ENCODE measurements around the gene TMEM52B. TPM values are rescaled to one million over a fixed set of nuclear protein-coding genes. Genes with fewer than 3 reads are reported as not detected.
"Not testable (repeated sequence)": the region's sequence is repeated elsewhere in the genome, so short reads cannot be mapped to it uniquely, and the experiment has no call there.

The TMEM52B gene
- total and polyA plus RNA-seq, 9 of the 15 experiments (the other 6 are each of a cell fraction or from before 2014, with no cell fraction given) = not detected

DNA sequence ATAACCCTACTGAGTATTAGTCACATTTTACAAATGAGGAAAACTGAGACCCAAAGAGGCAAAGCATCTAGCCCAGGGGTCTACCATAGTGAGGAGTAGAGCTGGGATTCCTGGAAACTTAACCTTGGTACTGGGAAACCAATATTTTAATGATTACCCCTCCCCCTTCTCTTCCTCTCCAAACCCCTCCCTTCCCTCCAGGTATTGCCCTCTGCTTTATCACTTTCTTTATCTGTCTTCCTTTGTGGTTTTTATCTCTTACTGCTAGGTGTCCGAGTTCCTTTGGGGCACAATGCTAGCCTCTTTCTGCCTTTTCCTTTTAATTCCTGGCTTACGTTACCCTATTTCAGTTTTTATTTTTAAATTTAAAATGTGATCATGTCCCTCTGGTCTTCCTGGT, 36.6 kb downstream of the TMEM52B start:
- TF ChIP-seq, protein P1, sequence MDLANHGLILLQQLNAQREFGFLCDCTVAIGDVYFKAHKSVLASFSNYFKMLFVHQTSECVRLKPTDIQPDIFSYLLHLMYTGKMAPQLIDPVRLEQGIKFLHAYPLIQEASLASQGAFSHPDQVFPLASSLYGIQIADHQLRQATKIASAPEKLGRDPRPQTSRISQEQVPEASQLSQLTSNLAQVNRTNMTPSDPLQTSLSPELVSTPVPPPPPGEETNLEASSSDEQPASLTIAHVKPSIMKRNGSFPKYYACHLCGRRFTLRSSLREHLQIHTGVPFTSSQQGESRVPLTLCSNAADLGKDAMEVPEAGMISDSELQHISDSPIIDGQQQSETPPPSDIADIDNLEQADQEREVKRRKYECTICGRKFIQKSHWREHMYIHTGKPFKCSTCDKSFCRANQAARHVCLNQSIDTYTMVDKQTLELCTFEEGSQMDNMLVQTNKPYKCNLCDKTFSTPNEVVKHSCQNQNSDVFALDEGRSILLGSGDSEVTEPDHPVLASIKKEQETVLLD (IDR thresholded peaks at IDR 0.05) = 0 out of 2 replicates have a peak, but pooled peaks have one; percentile 21
- no peak for TF ChIP-seq CHD4 (IDR thresholded peaks at IDR 0.05; ENCODE audit: insufficient read depth, insufficient replicate concordance, low read depth, low read length, poor library complexity, severe bottlenecking)
- peak; percentile 41; the same call in 1 of the 2 replicates for TF ChIP-seq SOX6 (IDR thresholded peaks at IDR 0.05)
- TF ChIP-seq DPF2 (IDR thresholded peaks at IDR 0.05) = peak; percentile 51; the same call in 1 of the 2 replicates
- peak; percentile 53; the same call in 1 of the 2 replicates for TF ChIP-seq ZEB2 (IDR thresholded peaks at IDR 0.05)
- in situ Hi-C loops (cut with MboI) (no loop called here), intact Hi-C loops (cut with micrococcal nuclease) (no loop called here)
- 11% methylated on average over 2 of the region's 2 CpGs for WGBS (ENCODE audit: insufficient coverage, low coverage, missing lambda C conversion rate)
- no peak overlapping the region; a peak in 1 of 4 replicates for H3K9ac ChIP-seq (ENCODE audit: insufficient read depth in 1 of 2, low read depth in 2 of 2, low read length in 2 of 2)
- no peaks in the 10 kb centered on the region for H3K27me3 ChIP-seq (ENCODE audit: control insufficient read depth in 2 of 2, insufficient read depth in 2 of 2, low read length in 2 of 2)
- H2AFZ ChIP-seq (ENCODE audit: low read depth, low read length) = no peak overlapping the region
- H4K20me1 ChIP-seq (replicated peaks; ENCODE audit: control insufficient read depth, insufficient read depth, low read length) = no peaks in the 10 kb centered on the region
- H3K4me1 ChIP-seq (replicated peaks in 1 of 2; ENCODE audit: control insufficient read depth in 2 of 2, insufficient read depth in 2 of 2, low read length in 2 of 2) = peaks cover 12 to 22% of the 10 kb centered on the region in 2 experiments
- H3K27ac ChIP-seq (ENCODE audit: extremely low read depth, low read depth, low read length) = 0 out of 3 replicates have a peak overlapping the region, but pooled peaks have one; percentile 29
- BruUV-seq (replicated peaks) = no TSS peak
- ATAC-seq (no peak), DNase-seq (ENCODE audit: extremely low read depth in 1 of 4, low spot score in 3 of 4) (peak in 2 of 4 experiments; percentile 16 to 28), FAIRE-seq (no peak)
- ChIA-PET CTCF (ENCODE audit: low intra/inter-chr PET ratio) (no interaction called here), POLR2A (no interaction called here)
- no peaks in the 10 kb centered on the region for H3K9me1 ChIP-seq (ENCODE audit: control insufficient read depth, insufficient read depth, low read length)
- no peak overlapping the region for H3K4me3 ChIP-seq
- H3K9me3 ChIP-seq (replicated peaks; ENCODE audit: control insufficient read depth, insufficient read depth, low read depth, low read length) = no peaks in the 10 kb centered on the region
- peak overlapping the region; percentile 86 for H3K4me2 ChIP-seq (ENCODE audit: insufficient read depth, low read length)
- peaks cover 18% of the 10 kb centered on the region for H3K79me2 ChIP-seq (ENCODE audit: control insufficient read depth, insufficient read depth, low read length)
- peaks cover 4% of the 10 kb centered on the region; the same call in 1 of the 3 replicates for H3K36me3 ChIP-seq (ENCODE audit: control insufficient read depth, insufficient read depth, low read length)

DNA sequence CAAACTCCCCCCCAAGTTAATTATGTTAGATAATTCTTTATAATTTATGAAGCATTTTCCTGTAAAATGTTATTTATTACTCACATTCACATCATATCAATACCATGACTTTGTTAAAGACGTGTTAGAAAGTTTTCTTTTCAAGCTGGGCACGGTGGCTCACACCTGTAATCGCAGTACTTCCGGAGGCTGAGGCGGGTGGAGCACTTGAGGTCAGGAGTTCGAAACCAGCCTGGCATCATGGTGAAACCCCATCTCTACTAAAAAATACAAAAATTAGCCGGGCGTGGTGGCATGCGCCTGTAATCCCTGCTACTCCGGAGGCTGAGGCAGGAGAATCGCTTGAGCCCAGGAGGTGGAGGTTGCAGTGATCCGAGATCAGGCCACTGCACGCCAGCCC, 37.1 kb downstream of the TMEM52B start:
- H3K4me3 ChIP-seq; FAIRE-seq; H3K36me3 ChIP-seq (ENCODE audit: control insufficient read depth, insufficient read depth, low read length); H3K9me1 ChIP-seq (ENCODE audit: control insufficient read depth, insufficient read depth, low read length); H3K9ac ChIP-seq (ENCODE audit: insufficient read depth in 1 of 2, low read depth in 2 of 2, low read length in 2 of 2); H3K27ac ChIP-seq (ENCODE audit: extremely low read depth, low read depth, low read length); H3K27me3 ChIP-seq (ENCODE audit: control insufficient read depth in 2 of 2, insufficient read depth in 2 of 2, low read length in 2 of 2); H3K9me3 ChIP-seq (replicated peaks; ENCODE audit: control insufficient read depth, insufficient read depth, low read depth, low read length); POLR2A ChIA-PET; ATAC-seq; BruUV-seq (replicated peaks); H3K4me2 ChIP-seq (ENCODE audit: insufficient read depth, low read length); CTCF ChIA-PET (ENCODE audit: low intra/inter-chr PET ratio); DNase-seq (ENCODE audit: extremely low read depth in 1 of 4, low spot score in 3 of 4); H4K20me1 ChIP-seq (replicated peaks; ENCODE audit: control insufficient read depth, insufficient read depth, low read length); intact Hi-C loops (cut with micrococcal nuclease); H2AFZ ChIP-seq (ENCODE audit: low read depth, low read length); in situ Hi-C loops (cut with MboI): not testable (repeated sequence)
- WGBS (ENCODE audit: insufficient coverage, low coverage, missing lambda C conversion rate) = 95% methylated on average over 13 of the region's 13 CpGs
- peaks cover 18% of the 10 kb centered on the region for H3K79me2 ChIP-seq (ENCODE audit: control insufficient read depth, insufficient read depth, low read length)
- H3K4me1 ChIP-seq (replicated peaks in 1 of 2; ENCODE audit: control insufficient read depth in 2 of 2, insufficient read depth in 2 of 2, low read length in 2 of 2) = peaks cover 12 to 22% of the 10 kb centered on the region in 2 experiments

Data from K562 (cell line).